ENCODE results near the gene SLC33A1.
"Not testable (repeated sequence)": the region's sequence is repeated elsewhere in the genome, so short reads cannot be mapped to it uniquely, and the experiment has no call there.

GRCh38 chr3:155813224-155813623 is 41.0 kb downstream of the SLC33A1 start:
- not testable (repeated sequence) for TF ChIP-seq CTCF, POLR2AphosphoS5, POLR2A (IDR thresholded peaks at IDR 0.05)
